LNCaP clone FGC (cell line): ENCODE results near the gene MPZL1.
A peak's percentile ranks its signal among the peaks of the same experiment; 100 is the strongest.

Experiments used
- DNase-seq: peaks from one replicate; pipeline ENCODE4 v3.0.0-alpha.2; 2011; ENCODE audit warnings: low read depth
- H3K4me3 ChIP-seq: 2 replicates; pipeline ENCODE4 v1.5.1; 2011; ENCODE audit warnings: mild to moderate bottlenecking, low read depth, low read length, control low read depth
- TF ChIP-seq, protein P1 (sequence below): IDR thresholded peaks from 2 replicates; pipeline ENCODE4 v1.5.1; 2012; ENCODE audit warnings: mild to moderate bottlenecking; ENCODE audit not compliant: control insufficient read depth, insufficient read depth; ENCODE audit errors: extremely low read depth

Gene MPZL1

GRCh38 chr1:167701510-167701909, 20.3 kb upstream of the MPZL1 start:
- no peak overlapping the region for H3K4me3 ChIP-seq
- TF ChIP-seq, protein P1, sequence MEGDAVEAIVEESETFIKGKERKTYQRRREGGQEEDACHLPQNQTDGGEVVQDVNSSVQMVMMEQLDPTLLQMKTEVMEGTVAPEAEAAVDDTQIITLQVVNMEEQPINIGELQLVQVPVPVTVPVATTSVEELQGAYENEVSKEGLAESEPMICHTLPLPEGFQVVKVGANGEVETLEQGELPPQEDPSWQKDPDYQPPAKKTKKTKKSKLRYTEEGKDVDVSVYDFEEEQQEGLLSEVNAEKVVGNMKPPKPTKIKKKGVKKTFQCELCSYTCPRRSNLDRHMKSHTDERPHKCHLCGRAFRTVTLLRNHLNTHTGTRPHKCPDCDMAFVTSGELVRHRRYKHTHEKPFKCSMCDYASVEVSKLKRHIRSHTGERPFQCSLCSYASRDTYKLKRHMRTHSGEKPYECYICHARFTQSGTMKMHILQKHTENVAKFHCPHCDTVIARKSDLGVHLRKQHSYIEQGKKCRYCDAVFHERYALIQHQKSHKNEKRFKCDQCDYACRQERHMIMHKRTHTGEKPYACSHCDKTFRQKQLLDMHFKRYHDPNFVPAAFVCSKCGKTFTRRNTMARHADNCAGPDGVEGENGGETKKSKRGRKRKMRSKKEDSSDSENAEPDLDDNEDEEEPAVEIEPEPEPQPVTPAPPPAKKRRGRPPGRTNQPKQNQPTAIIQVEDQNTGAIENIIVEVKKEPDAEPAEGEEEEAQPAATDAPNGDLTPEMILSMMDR, result no peak
- peak; percentile 89 for DNase-seq

DNA sequence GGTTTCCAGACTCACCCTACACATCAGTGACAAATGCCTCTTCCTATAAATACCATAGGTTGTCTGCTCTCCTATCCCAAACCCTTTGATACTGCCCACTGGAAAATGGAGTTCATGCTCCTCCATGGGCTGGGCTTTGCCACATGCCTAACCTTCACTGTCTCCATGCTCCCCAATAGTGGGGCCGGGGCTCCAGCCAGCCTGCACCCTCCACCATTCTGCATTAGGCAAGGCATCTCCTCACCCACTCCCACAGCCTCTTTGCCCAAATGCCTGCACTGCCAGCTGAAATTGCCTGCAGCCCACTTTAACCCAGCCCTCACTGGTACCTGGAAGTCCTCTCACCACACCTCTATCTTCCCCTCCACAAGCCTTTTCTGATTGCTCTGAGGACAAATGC, 18.2 kb upstream of the MPZL1 start:
- DNase-seq, result no peak
- no peak overlapping the region for H3K4me3 ChIP-seq
- TF ChIP-seq, protein P1, result no peak

GRCh38 chr1:167704715-167705114, 17.1 kb upstream of the MPZL1 start:
- no peak overlapping the region for H3K4me3 ChIP-seq
- no peak for DNase-seq
- TF ChIP-seq, protein P1, result no peak

DNA sequence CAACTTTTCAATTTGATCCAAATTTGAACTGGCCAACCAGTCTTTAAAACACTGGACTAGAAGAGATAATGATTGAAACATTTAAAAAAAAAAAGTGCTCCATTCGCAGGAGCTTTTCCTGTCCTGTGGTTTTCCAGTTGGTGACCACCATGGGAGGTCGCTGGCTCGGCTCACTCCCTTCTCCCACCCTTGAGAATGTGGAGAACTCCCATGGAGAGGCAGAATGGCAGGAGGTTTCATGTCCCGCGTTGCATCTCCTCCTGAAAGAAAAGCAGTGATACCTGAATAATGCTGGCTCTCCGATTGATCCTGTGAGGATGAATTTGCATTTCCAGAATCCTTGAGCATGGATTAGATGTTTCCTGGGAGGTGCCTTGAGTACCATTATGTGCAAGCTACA, 16.5 kb upstream of the MPZL1 start:
- no peak overlapping the region for H3K4me3 ChIP-seq
- TF ChIP-seq, protein P1, result no peak
- DNase-seq, result no peak

DNA sequence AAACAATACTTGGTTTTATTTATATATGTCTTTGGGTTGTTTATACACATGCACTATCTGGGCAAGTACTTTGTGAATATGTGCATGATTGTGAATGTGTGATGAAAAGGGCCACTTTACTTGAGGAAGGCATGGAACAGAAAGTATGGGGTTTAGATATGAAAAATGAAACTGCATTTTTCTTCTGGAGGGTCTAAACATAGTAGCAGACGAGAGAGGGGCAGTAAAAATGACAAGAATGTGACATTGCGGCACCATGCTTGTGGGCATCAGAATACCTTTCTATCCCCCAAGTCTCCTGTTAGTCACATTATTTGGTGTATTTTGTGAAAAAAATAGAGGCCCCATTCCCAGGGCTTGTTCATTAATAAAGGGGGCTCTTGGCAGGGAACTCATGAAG, 15.4 kb upstream of the MPZL1 start:
- H3K4me3 ChIP-seq, result no peak overlapping the region
- no peak for DNase-seq
- TF ChIP-seq, protein P1, result no peak

DNA sequence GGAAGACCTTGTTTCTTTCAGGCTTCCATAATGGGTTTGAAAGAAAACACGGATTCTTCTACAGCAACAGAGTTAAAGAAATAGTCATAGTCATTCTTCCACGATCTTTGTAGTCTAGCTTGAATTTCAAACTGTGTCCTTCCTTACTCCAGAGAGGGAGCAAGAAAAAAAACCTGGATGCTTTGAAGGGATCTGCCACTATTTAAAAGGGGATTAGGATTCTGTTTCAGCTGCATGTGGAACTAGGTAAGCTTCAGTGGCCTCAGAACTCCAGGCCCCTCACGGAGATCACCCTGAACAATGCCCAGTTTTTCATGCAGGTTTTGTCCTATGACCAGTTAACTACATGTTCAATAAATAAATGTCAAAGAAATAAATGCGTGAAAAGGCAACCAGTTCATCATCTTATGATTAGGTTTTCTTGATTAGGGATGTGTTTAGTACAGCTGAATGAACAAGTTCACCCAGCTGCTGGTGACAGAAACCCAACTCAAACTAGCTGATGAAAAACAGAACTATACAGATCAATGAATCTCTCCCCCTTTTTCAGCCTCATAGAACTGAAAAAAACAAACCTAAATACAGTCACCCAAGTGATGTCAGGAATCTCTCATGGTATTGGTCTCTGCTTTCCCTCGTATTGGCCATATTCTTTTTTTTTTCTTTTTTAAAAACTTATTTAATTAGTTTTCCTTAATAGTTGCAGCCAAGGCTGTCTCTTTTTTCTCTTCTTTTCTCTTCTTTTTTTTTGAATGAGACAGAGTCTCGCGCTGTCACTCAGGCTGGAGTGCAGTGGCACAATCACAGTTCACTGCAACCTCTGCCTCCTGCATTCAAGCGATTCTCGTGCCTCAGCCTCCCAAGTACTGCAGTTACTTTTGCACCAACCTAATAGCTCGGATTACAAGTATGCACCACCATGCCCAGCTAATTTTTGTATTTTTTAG, 14.6 kb upstream of the MPZL1 start:
- H3K4me3 ChIP-seq, result no peak overlapping the region
- TF ChIP-seq, protein P1, result no peak
- DNase-seq, result no peak
